Activated T-helper 2 cell treated with anti-CD3 and anti-CD28 coated beads, Interferon-gamma antibody, Interleukin-2, Interleukin-4, amounts not matched to agents 10 μg/mL and 5 μg/mL and 100 μg/mL, durations not matched to agents 14 hours and 24 hours and 36 hours (primary cell): ENCODE measurements around the gene CAMSAP1. TPM values are rescaled to one million over a fixed set of nuclear protein-coding genes. Genes with fewer than 3 reads are reported as not detected.
"Not testable (repeated sequence)": the region's sequence is repeated elsewhere in the genome, so short reads cannot be mapped to it uniquely, and the experiment has no call there.

Experiments
- DNase-seq: peaks from one replicate; pipeline ENCODE4 v3.0.0; 2021; ENCODE audit warnings: low spot score
- H3K27ac Mint-ChIP-seq: one replicate; pipeline ENCODE4 v1.8.0; 2021; ENCODE audit warnings: mixed read lengths
- H3K27me3 Mint-ChIP-seq: one replicate; pipeline ENCODE4 v1.8.0; 2021; ENCODE audit warnings: low read depth, mixed read lengths
- H3K36me3 Mint-ChIP-seq: one replicate; pipeline ENCODE4 v1.8.0; 2021; ENCODE audit warnings: low read depth, mixed read lengths
- H3K4me1 Mint-ChIP-seq: one replicate; pipeline ENCODE4 v1.8.0; 2021; ENCODE audit warnings: low read depth, mixed read lengths
- H3K4me3 Mint-ChIP-seq: one replicate; pipeline ENCODE4 v1.8.0; 2021; ENCODE audit warnings: low read depth, mild to moderate bottlenecking, moderate library complexity, mixed read lengths
- H3K9me3 Mint-ChIP-seq: one replicate; pipeline ENCODE4 v1.8.0; 2021; ENCODE audit warnings: mixed read lengths
- intact Hi-C: fragments of 100-400 bp; cut with micrococcal nuclease; formaldehyde crosslinking; loops from one replicate; pipeline ENCODE4 v1.15.1; 2023
- total RNA-seq: library from RNA; stranded (reverse); gene quantifications from 2 replicates; pipeline ENCODE4 v1.2.3, GENCODE V29; 2022

The CAMSAP1 gene
- total RNA-seq, 1 donor from 2014 or later = 44.2 TPM

DNA sequence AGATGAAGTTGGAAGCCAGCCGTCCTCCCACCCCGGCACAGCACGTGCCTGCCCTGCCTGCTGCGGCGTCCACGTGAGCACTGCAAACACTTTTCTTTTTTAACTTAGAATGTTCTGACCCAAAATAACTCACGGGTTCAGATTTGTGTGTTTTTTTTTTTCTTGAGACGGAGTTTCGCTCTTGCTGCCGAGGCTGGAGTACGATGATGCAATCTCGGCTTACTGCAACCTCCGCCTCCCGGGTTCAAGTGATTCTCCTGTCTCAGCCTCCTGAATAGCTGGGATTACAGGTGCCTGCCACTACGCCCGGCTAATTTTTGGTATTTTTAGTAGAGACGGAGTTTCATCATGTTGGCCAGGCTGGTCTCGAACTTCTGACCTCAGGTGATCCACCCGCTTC is 39.8 kb upstream of the CAMSAP1 start:
- H3K4me1 Mint-ChIP-seq, H3K27ac Mint-ChIP-seq, H3K4me3 Mint-ChIP-seq, H3K9me3 Mint-ChIP-seq, intact Hi-C loops, DNase-seq, H3K27me3 Mint-ChIP-seq: not testable (repeated sequence)
- H3K36me3 Mint-ChIP-seq = peaks cover 58% of the 10 kb centered on the region

DNA sequence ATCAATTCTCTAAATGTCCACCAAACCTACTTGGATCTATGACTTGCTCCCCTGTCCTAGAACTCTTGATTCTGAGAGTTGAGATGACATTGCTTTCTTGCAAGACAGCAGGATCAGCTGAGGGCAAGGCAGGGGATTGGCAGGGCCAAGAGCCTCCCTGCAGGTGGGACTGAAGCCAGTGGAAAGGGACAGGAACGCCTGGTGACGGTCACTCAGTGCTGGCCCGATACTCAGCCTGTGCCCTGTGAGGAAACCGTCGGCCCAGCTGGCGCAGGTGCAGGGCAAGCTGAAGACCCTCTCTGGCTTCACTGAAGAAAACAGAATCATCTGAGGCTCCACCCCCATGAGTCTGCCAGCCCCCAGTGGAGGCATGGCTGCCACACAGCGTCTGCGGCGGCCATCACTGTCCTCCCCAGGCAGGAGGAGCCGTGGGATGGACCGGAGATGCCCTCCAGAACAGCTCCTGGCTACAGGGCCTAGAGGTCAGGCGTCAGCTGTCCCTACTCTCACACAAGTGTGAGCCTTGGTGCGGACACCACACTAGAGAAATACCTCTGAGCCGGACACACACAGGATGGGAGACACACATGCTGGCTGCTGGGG is 39.1 kb upstream of the CAMSAP1 start:
- H3K27me3 Mint-ChIP-seq = no peaks in the 10 kb centered on the region
- no peak overlapping the region for H3K4me3 Mint-ChIP-seq
- no peak overlapping the region for H3K27ac Mint-ChIP-seq
- H3K4me1 Mint-ChIP-seq = no peaks in the 10 kb centered on the region
- intact Hi-C loops = no loop called here
- H3K9me3 Mint-ChIP-seq = no peaks in the 10 kb centered on the region
- H3K36me3 Mint-ChIP-seq = peaks cover 58% of the 10 kb centered on the region
- no peak for DNase-seq

DNA sequence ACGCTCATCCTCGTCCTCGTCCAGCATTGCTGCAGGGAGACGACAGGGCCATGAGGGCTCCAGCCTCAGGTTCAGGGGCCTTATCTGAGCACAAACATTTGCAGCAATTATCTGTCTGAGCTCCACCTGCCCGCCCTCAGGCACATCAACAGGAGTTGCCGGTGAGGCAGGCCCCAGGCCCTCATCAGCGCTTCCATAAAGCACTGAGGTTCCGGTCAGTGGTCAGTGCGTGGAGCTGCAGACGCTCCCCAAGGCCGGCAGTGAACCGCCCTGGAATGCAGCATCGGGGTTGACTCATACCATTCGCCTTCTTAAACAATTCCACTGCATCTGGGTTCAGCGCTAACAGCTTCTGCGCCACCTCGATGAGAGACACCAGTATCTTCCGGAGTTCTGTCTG is 38.6 kb upstream of the CAMSAP1 start:
- H3K36me3 Mint-ChIP-seq = peaks cover 61% of the 10 kb centered on the region
- intact Hi-C loops = no loop called here
- no peak overlapping the region for H3K4me3 Mint-ChIP-seq
- no peaks in the 10 kb centered on the region for H3K27me3 Mint-ChIP-seq
- DNase-seq = no peak
- no peaks in the 10 kb centered on the region for H3K9me3 Mint-ChIP-seq
- no peak overlapping the region for H3K27ac Mint-ChIP-seq
- no peaks in the 10 kb centered on the region for H3K4me1 Mint-ChIP-seq

DNA sequence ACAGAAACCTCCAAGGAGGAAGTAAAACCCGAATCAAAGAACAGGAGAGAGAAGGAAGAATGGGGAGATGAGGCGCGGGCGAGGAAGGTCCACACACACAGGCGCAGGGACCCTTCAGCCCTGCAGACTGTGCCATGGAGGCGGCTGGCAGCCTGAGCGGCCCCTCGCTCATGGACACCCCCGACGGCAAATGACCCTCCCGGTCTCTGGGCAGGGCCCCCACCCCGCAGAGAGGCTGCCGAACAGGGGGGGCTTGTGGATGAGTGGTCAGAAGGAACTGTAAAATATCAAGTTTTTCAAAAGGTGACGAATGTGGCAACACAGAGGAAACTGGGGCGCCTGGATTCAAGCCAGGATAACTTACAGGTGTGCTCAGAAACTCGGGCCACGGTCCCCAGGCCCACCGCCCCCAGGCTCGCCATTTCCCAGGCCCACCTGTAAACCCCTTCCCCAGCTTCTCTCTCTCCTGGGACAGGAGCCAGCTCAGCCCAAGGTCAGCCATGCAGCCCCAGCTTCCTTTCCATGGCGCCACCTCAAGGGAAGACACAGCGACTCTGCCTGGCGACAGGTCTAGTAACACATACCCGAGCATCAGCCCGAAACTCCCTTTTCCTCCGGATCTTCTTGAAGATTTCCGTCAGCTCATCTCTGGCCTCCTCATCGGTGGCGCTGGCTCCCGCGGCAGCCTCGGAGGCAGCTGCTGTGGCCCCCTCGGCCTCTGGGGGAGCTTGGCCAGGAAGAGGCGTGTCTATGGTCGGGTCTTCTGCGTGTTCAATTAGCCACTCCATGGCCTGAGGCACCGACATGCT is 37.3 kb upstream of the CAMSAP1 start:
- Mint-ChIP-seq H3K36me3 (peaks cover 62% of the 10 kb centered on the region), H3K27me3 (no peaks in the 10 kb centered on the region), H3K9me3 (no peaks in the 10 kb centered on the region), H3K4me1 (no peaks in the 10 kb centered on the region), H3K4me3 (no peak overlapping the region), H3K27ac (no peak overlapping the region)
- intact Hi-C loops = no loop called here
- DNase-seq = no peak

DNA sequence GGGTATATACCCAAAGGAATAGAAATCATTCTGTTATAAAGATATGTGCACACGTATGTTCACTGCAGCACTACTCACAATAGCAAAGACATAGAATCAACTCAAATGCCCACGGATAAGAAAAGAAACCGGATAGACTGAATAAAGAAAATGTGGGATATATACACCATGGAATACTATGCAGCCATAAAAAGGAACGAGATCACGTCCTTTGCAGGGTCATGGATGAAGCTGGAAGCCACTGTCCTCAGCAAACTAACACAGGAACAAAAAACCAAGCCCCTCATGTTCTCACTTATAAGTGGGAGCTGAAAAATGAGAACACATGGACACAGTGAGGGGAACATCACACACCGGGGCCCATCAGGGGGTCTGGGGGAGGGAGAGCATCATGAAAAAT is 36.3 kb upstream of the CAMSAP1 start:
- H3K36me3 Mint-ChIP-seq = peaks cover 64% of the 10 kb centered on the region
- H3K27me3 Mint-ChIP-seq, H3K9me3 Mint-ChIP-seq, H3K4me1 Mint-ChIP-seq, H3K27ac Mint-ChIP-seq, intact Hi-C loops, DNase-seq, H3K4me3 Mint-ChIP-seq: not testable (repeated sequence)

- intact Hi-C loops = no loop called here
- no peak for DNase-seq
- H3K9me3 Mint-ChIP-seq = peaks cover 5% of the 10 kb centered on the region
- no peak overlapping the region for H3K4me3 Mint-ChIP-seq
- no peak overlapping the region for H3K27ac Mint-ChIP-seq
- peaks cover 77% of the 10 kb centered on the region for H3K36me3 Mint-ChIP-seq
- H3K4me1 Mint-ChIP-seq = peaks cover 4% of the 10 kb centered on the region
- peaks cover 3% of the 10 kb centered on the region for H3K27me3 Mint-ChIP-seq
These were observed 34.1 kb upstream of the CAMSAP1 start for GRCh38 chr9:135941288-135941995.

- Mint-ChIP-seq H3K4me3 (no peak overlapping the region), H3K36me3 (peaks cover 79% of the 10 kb centered on the region), H3K9me3 (peaks cover 5% of the 10 kb centered on the region), H3K4me1 (peaks cover 4% of the 10 kb centered on the region), H3K27me3 (peaks cover 3% of the 10 kb centered on the region), H3K27ac (peak overlapping the region; percentile 87)
- intact Hi-C loops = no loop called here
- peak; percentile 26 for DNase-seq
These were observed 32.3 kb upstream of the CAMSAP1 start for GRCh38 chr9:135939351-135940265.

DNA sequence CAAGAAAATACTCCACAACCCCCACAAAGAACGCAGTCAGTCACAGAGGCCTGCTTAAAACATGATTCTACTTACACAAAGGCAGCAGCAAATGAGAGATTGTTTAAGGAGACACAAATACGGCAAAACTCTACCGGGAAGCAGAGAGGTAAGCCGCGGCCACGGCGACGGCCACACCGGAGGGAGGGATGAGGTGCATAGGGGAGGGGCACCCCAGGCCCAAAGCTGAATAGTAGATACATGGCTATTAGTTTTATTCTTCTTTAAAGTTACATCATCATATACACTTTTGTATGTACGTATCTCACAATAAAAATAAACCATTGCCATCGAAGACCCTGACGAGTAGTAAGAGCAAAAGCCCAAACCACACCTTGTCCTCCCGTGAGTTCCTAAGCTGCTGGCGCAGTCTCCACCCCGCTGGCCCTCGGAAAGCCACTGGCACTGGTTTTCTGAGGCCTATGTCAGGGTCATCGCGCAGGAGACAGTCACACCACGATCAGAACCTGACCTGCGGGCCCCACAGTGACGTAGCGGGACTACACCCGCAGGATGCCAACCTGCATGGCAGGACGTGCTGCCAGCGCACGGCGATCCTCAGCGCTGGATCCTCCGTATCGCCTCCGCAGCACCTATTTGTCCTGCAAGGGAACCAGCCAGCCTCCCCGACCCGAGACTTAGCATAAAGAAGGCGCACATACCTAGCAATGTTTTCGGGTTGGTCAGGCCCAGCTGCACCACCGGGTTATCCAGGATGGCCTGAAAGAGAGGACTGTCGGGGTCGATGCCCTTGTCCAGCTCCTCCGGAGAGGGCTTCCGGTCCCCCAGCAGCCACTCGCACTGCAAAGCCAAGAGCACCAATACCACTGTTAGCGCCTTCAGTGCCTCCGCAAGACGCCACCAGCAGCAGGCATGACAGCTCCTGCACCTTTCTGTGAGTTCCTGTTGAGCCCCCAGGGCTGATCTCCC is 30.5 kb upstream of the CAMSAP1 start:
- no peak overlapping the region for H3K4me3 Mint-ChIP-seq
- peaks cover 4% of the 10 kb centered on the region for H3K4me1 Mint-ChIP-seq
- intact Hi-C loops = no loop called here
- peaks cover 5% of the 10 kb centered on the region for H3K9me3 Mint-ChIP-seq
- peaks cover 80% of the 10 kb centered on the region for H3K36me3 Mint-ChIP-seq
- H3K27me3 Mint-ChIP-seq = peaks cover 3% of the 10 kb centered on the region
- DNase-seq = no peak
- no peak overlapping the region for H3K27ac Mint-ChIP-seq

DNA sequence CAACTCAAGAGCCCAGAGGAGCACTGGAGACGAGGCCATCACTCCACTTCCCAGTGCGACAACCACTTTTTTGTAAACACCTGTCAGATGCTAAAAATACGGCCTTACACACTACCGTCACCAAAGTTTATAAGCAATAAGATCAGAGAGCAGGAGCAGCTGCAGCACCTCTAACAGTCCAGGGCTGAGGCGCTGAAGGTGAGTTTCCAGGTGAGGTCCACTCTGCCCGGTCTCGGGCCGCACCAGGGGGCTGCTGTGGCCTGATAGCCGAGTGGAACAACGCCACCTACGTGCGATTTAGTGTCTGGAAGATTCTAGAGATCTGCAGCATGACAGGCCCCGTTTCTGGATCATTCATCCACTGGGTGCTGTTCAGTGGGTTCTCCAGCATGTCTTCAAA is 25.8 kb upstream of the CAMSAP1 start:
- DNase-seq = no peak
- peaks cover 64% of the 10 kb centered on the region for H3K36me3 Mint-ChIP-seq

GRCh38 chr9:135932656-135933055 is 25.3 kb upstream of the CAMSAP1 start:
- Mint-ChIP-seq H3K4me1 (peaks cover 5% of the 10 kb centered on the region), H3K27me3 (no peaks in the 10 kb centered on the region), H3K9me3 (no peaks in the 10 kb centered on the region), H3K36me3 (peaks cover 60% of the 10 kb centered on the region), H3K27ac (no peak overlapping the region), H3K4me3 (no peak overlapping the region)
- DNase-seq = no peak
- intact Hi-C loops = no loop called here

More for the DNA sequence above, 25.8 kb upstream of the CAMSAP1 start:
- Mint-ChIP-seq H3K9me3 (no peaks in the 10 kb centered on the region), H3K27ac (no peak overlapping the region), H3K4me3 (no peak overlapping the region), H3K27me3 (no peaks in the 10 kb centered on the region), H3K4me1 (peaks cover under 1% of the 10 kb centered on the region)
- intact Hi-C loops = no loop called here

DNA sequence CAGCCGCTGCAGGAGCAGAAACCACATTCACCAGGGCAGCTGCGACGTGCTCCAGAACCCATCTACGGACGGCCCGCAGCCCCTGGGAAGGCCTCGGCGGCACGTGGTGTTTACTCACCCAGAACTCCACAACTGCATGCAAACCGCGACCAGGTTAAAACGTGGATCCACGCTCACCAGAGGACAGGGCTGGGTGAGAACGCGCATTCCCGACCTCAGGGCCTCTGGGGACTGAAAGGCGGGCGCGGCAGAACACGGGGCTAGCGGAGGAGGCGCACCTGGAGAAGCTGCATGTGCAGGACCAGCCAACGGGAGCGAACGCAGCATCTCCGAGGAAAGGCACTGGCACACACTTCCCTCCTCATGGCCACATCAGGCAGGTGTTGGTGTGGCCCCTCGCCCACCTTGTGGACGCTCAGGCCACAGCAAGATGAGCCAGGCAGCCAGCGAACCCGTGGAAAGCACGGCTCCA is 24.0 kb upstream of the CAMSAP1 start:
- intact Hi-C loops = no loop called here
- no peak for DNase-seq
- H3K9me3 Mint-ChIP-seq = no peaks in the 10 kb centered on the region
- H3K4me3 Mint-ChIP-seq = no peak overlapping the region
- H3K27ac Mint-ChIP-seq = no peak overlapping the region
- peaks cover 52% of the 10 kb centered on the region for H3K36me3 Mint-ChIP-seq
- H3K27me3 Mint-ChIP-seq = no peaks in the 10 kb centered on the region
- H3K4me1 Mint-ChIP-seq = peaks cover 9% of the 10 kb centered on the region
